PFSK-1 (cell line): ENCODE data around the gene AMBRA1.

Experiments
- POLR2AphosphoS5 ChIP-seq: IDR thresholded peaks from 2 replicates; pipeline ENCODE4 v1.6.1; 2012; ENCODE audit warnings: low read depth, mild to moderate bottlenecking, control low read depth, low read length, moderate library complexity
- SIN3A ChIP-seq: IDR thresholded peaks from 2 replicates; pipeline ENCODE4 v1.6.1; 2012; ENCODE audit warnings: mild to moderate bottlenecking, low read length, moderate library complexity, borderline replicate concordance; ENCODE audit not compliant: insufficient read depth

GRCh38 chr11:46445192-46445919, 148.5 kb downstream of the AMBRA1 start:
- TF ChIP-seq POLR2AphosphoS5 (no peak), SIN3A (no peak)
